ENCODE results near the gene NRP2.

NRP2 gene

DNA sequence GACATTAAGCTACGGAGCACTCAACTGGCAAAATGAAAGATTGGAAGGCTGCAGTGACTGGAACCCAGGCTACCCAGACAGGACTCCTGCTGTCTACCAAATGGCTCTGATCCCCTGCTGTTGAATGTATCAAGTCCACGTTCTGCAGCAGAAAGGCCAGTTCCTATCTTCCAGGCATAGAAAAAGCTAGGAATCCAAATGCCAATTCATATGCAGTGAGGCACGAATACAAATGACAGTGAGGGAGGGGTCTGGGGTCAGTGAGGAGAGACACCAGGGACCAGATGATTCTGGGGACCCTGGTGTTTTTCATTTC lies 5.3 kb downstream of the NRP2 start:
- TF ChIP-seq, protein P1, sequence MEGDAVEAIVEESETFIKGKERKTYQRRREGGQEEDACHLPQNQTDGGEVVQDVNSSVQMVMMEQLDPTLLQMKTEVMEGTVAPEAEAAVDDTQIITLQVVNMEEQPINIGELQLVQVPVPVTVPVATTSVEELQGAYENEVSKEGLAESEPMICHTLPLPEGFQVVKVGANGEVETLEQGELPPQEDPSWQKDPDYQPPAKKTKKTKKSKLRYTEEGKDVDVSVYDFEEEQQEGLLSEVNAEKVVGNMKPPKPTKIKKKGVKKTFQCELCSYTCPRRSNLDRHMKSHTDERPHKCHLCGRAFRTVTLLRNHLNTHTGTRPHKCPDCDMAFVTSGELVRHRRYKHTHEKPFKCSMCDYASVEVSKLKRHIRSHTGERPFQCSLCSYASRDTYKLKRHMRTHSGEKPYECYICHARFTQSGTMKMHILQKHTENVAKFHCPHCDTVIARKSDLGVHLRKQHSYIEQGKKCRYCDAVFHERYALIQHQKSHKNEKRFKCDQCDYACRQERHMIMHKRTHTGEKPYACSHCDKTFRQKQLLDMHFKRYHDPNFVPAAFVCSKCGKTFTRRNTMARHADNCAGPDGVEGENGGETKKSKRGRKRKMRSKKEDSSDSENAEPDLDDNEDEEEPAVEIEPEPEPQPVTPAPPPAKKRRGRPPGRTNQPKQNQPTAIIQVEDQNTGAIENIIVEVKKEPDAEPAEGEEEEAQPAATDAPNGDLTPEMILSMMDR (IDR thresholded peaks at IDR 0.05; ENCODE audit: borderline replicate concordance, insufficient read depth, low read depth, low read length), result no peak
- H3K4me3 ChIP-seq (ENCODE audit: low read depth, low read length), result no peak overlapping the region

DNA sequence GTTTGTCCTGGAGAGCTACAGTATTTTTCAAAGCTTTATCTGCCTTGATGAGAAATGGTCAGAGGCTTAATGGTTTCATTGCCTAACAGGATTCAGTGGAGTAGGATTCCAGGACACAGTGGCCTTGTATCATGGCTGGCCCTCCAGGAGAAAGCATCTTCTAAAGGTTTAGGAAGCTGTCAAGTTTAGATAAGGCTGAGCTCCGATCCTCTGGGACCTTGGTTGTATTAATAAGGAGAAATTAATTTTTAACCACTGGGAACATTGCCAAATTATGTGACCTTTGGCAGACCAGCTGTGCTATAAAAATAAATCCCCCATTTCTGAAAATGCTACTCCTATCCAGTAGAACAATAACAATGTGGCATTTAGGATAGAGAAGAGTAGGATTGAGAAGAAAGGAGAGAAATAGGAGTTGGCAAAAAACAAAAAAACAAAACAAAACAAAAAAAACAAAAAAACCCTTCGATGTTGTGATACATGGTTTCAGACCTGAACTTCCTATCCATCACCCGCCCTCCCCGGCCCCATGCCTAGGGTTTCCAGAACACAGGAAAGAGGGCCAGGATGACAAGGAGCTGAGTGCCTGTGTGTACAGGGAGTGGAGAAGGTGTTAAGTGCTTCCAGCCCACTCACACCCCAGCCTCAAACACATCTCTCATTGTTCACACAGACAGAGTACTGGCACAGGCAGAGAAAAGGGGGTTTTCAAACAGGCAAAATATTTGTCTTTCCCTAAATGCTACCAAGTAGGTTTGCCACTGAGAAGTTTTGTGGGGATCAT lies 6.3 kb downstream of the NRP2 start:
- TF ChIP-seq, protein P1 (IDR thresholded peaks at IDR 0.05; ENCODE audit: borderline replicate concordance, insufficient read depth, low read depth, low read length), result no peak

DNA sequence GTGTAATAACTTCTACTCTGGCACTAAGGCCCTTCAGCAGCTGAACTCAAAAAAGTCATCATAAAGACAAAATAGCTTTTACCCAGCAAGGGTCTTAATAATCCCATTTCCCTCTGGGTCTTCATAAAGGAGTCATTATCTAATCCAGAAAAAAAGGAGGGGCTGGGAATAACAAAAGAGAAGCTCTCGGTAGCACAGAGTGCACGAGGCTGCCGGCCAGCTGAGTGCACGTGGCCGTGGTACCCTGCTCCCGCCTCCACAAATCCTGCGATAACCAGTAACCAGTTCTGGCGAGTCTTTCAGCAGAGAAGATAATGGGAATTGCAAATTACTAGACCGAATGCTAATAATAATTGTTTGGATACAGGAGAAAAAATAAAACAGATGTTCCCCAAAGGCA lies 7.5 kb downstream of the NRP2 start:
- TF ChIP-seq, protein P1 (IDR thresholded peaks at IDR 0.05; ENCODE audit: borderline replicate concordance, insufficient read depth, low read depth, low read length), result no peak
- no peak overlapping the region for H3K4me3 ChIP-seq (ENCODE audit: low read depth, low read length)

More for the DNA sequence above, 6.3 kb downstream of the NRP2 start:
- H3K4me3 ChIP-seq (ENCODE audit: low read depth, low read length), result no peak overlapping the region

DNA sequence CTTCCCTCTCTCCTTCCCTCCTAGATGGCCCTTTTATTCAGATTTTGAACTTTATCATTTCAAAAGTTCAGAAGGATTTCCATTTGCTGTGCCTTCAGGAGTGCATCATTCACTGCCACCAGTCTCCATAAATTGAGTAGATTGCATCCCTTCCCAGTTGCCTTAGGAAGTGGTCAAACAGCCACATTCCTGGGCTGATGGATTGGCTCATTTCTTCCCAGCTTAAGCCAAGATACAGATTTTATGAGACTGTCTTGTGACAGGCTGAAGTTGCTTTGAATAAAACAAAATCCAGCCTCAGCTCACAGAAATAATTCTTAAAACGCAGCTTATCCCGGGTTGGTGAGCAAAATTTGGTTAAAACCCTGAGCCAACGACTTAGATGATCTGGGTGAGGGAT lies 9.8 kb downstream of the NRP2 start:
- TF ChIP-seq, protein P1 (IDR thresholded peaks at IDR 0.05; ENCODE audit: borderline replicate concordance, insufficient read depth, low read depth, low read length), result no peak
- no peak overlapping the region for H3K4me3 ChIP-seq (ENCODE audit: low read depth, low read length)

DNA sequence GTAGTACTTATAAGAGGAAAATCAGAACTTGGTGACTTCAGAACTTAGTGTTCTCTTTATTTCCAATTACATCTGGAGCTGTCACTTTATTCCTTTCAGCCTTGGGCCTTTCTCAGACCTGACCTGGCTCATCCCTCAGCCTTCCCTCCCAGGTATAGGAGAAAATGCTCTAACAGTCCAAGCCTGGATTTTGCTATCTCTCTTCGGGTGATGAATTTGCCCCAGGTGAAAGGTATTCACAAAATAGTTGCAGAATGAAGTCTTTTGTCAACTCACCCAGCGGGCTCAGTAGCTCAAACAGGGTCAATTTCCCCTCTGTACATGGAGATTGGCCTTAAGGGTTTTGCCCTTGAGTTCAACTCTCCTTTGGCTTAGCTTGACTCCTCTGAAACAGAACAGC lies 12.0 kb downstream of the NRP2 start:
- TF ChIP-seq, protein P1 (IDR thresholded peaks at IDR 0.05; ENCODE audit: borderline replicate concordance, insufficient read depth, low read depth, low read length), result no peak
- H3K4me3 ChIP-seq (ENCODE audit: low read depth, low read length), result no peak overlapping the region

DNA sequence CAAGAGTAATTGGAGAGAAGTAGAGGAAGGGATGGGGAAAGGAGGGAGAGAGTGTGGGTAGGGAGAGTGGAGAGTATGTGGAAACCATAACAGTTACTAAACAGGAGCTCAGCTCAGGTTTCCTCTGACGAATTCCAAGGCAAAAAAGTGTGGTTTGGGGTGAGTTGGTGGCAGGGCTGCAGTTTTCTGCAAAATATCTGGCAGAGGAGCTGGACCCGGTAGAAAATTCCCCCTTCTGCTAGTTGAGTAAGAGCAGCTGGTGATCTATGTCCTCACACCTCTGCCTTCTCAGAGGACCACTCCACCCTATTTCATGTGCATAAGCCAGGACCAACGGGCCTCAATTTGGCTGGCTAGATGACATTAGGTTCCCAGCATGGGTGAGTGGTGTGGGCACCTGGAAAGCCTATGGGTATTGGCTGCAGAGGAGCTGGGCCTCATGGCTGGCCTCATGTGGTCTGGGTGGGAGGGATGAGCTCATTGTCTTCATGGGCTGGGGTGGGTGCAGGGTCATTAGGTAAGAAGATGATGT lies 13.2 kb downstream of the NRP2 start:
- no peak overlapping the region for H3K4me3 ChIP-seq (ENCODE audit: low read depth, low read length)
- TF ChIP-seq, protein P1 (IDR thresholded peaks at IDR 0.05; ENCODE audit: borderline replicate concordance, insufficient read depth, low read depth, low read length), result no peak

DNA sequence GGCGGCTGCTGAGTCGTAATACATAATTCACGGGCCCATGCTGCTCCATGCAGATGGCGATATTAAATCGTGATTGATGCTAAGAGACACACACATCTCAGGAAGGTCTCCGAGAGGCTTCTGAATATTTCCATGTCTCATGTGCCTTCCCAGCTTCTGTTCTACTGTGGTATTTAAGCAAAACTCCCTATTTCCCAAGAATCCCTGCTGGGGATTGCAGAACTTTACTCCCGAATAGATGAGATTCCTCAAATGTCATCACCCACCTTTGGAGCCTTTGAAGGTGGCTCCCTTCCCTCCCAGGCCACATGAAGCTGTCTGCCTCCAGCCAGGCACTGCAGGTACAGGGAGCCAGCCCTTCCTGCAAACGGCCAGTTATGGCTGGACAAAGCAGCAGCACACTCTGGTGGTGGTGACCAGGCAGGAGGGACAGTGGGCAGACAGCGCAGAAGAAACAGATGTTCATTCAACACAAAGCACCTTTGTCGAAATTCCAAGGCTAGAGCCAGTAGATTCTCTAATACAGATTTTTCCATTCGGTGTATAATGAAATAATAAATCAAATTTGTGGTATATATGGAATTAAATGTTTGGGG lies 14.1 kb downstream of the NRP2 start:
- H3K4me3 ChIP-seq (ENCODE audit: low read depth, low read length), result no peak overlapping the region
- TF ChIP-seq, protein P1 (IDR thresholded peaks at IDR 0.05; ENCODE audit: borderline replicate concordance, insufficient read depth, low read depth, low read length), result no peak
